Parathyroid adenoma (tissue), 2 donors: ENCODE results near the gene IGFL1.
"Not testable (repeated sequence)": the region's sequence is repeated elsewhere in the genome, so short reads cannot be mapped to it uniquely, and the experiment has no call there.

Source experiments
- H2AFZ ChIP-seq: fragments of 300-600 bp; sonication (generic); one replicate; pipeline ENCODE4 v1.7.0; 2017; ENCODE audit warnings: antibody characterized with exemption, mild to moderate bottlenecking
- H3K27ac ChIP-seq: fragments of 300-600 bp; sonication (generic); one replicate; pipeline ENCODE4 v1.7.0; 2017
- H3K27me3 ChIP-seq: fragments of 300-600 bp; sonication (generic); one replicate; pipeline ENCODE4 v1.7.0; 2017; ENCODE audit warnings: low read length; ENCODE audit not compliant: control insufficient read depth, insufficient read depth
- H3K36me3 ChIP-seq: fragments of 300-600 bp; sonication (generic); one replicate; pipeline ENCODE4 v1.7.0; 2017; ENCODE audit warnings: low read length; ENCODE audit not compliant: control insufficient read depth, insufficient read depth
- H3K4me1 ChIP-seq: fragments of 300-600 bp; sonication (generic); one replicate; pipeline ENCODE4 v1.7.0; 2017; ENCODE audit warnings: control low read depth
- H3K4me2 ChIP-seq: fragments of 300-600 bp; sonication (generic); one replicate; pipeline ENCODE4 v1.7.0; 2017; ENCODE audit warnings: low read length
- H3K4me3 ChIP-seq: fragments of 300-600 bp; sonication (generic); one replicate; pipeline ENCODE4 v1.7.0; 2017; ENCODE audit warnings: low read depth, low read length
- H3K79me2 ChIP-seq: fragments of 300-600 bp; sonication (generic); one replicate; pipeline ENCODE4 v1.7.0; 2017; ENCODE audit warnings: control low read depth
- H3K9ac ChIP-seq: fragments of 300-600 bp; sonication (generic); one replicate; pipeline ENCODE4 v1.7.0; 2017; ENCODE audit warnings: mild to moderate bottlenecking
- H3K9me3 ChIP-seq: fragments of 300-600 bp; sonication (generic); one replicate; pipeline ENCODE4 v1.7.0; 2017; ENCODE audit warnings: low read length; ENCODE audit not compliant: control insufficient read depth
- CTCF ChIP-seq: fragments of 300-600 bp; sonication (generic); IDR thresholded peaks from one replicate; pipeline ENCODE4 v1.7.0; 2017; ENCODE audit warnings: antibody characterized with exemption, mild to moderate bottlenecking
- donor health status: primary hyperparathyroidism.

IGFL1 gene

GRCh38 chr19:46265217-46265828 lies 35.8 kb downstream of the IGFL1 start:
- H3K36me3 ChIP-seq: no peaks in the 10 kb centered on the region
- H3K79me2 ChIP-seq: no peaks in the 10 kb centered on the region
- H2AFZ ChIP-seq: no peak overlapping the region
- no peaks in the 10 kb centered on the region for H3K9me3 ChIP-seq
- peak; percentile 87 for TF ChIP-seq CTCF
- H3K4me2 ChIP-seq: no peak overlapping the region
- no peaks in the 10 kb centered on the region for H3K27me3 ChIP-seq
- no peak overlapping the region for H3K27ac ChIP-seq
- no peak overlapping the region for H3K9ac ChIP-seq
- H3K4me1 ChIP-seq: no peaks in the 10 kb centered on the region
- H3K4me3 ChIP-seq: no peak overlapping the region

GRCh38 chr19:46269101-46269500 lies 39.6 kb downstream of the IGFL1 start:
- Histone ChIP-seq H3K4me1 (no peaks in the 10 kb centered on the region), H3K79me2 (no peaks in the 10 kb centered on the region), H3K27me3 (no peaks in the 10 kb centered on the region), H3K36me3 (no peaks in the 10 kb centered on the region), H3K4me2 (no peak overlapping the region), H3K27ac (no peak overlapping the region), H2AFZ (no peak overlapping the region), H3K4me3 (no peak overlapping the region), H3K9ac (no peak overlapping the region), H3K9me3 (no peaks in the 10 kb centered on the region)
- no peak for TF ChIP-seq CTCF

- no peaks in the 10 kb centered on the region for H3K9me3 ChIP-seq
- no peaks in the 10 kb centered on the region for H3K27me3 ChIP-seq
- no peak overlapping the region for H3K9ac ChIP-seq
- H3K4me1 ChIP-seq: no peaks in the 10 kb centered on the region
- TF ChIP-seq CTCF: no peak
- H2AFZ ChIP-seq: no peak overlapping the region
- H3K4me2 ChIP-seq: no peak overlapping the region
- no peak overlapping the region for H3K4me3 ChIP-seq
- H3K36me3 ChIP-seq: no peaks in the 10 kb centered on the region
- no peaks in the 10 kb centered on the region for H3K79me2 ChIP-seq
- H3K27ac ChIP-seq: no peak overlapping the region
Measured at GRCh38 chr19:46270521-46271256, 41.1 kb downstream of the IGFL1 start.

- Histone ChIP-seq H3K79me2 (no peaks in the 10 kb centered on the region), H3K4me2 (no peak overlapping the region), H3K9ac (no peak overlapping the region), H3K4me3 (no peak overlapping the region), H3K27me3 (no peaks in the 10 kb centered on the region), H3K9me3 (no peaks in the 10 kb centered on the region), H3K27ac (peak overlapping the region; percentile 12), H2AFZ (peak overlapping the region; percentile 64), H3K36me3 (no peaks in the 10 kb centered on the region), H3K4me1 (no peaks in the 10 kb centered on the region)
- no peak for TF ChIP-seq CTCF
Measured at GRCh38 chr19:46271481-46272197, 42.1 kb downstream of the IGFL1 start.

GRCh38 chr19:46273931-46274330 lies 44.4 kb downstream of the IGFL1 start:
- not testable (repeated sequence) for H3K4me1 ChIP-seq, H3K27ac ChIP-seq, H3K4me2 ChIP-seq, H2AFZ ChIP-seq, H3K36me3 ChIP-seq, H3K9me3 ChIP-seq, H3K27me3 ChIP-seq, H3K4me3 ChIP-seq, H3K9ac ChIP-seq, H3K79me2 ChIP-seq
